ENCODE measurements around the gene PCF11.
"Not testable (repeated sequence)": the region's sequence is repeated elsewhere in the genome, so short reads cannot be mapped to it uniquely, and the experiment has no call there.

The PCF11 gene

DNA sequence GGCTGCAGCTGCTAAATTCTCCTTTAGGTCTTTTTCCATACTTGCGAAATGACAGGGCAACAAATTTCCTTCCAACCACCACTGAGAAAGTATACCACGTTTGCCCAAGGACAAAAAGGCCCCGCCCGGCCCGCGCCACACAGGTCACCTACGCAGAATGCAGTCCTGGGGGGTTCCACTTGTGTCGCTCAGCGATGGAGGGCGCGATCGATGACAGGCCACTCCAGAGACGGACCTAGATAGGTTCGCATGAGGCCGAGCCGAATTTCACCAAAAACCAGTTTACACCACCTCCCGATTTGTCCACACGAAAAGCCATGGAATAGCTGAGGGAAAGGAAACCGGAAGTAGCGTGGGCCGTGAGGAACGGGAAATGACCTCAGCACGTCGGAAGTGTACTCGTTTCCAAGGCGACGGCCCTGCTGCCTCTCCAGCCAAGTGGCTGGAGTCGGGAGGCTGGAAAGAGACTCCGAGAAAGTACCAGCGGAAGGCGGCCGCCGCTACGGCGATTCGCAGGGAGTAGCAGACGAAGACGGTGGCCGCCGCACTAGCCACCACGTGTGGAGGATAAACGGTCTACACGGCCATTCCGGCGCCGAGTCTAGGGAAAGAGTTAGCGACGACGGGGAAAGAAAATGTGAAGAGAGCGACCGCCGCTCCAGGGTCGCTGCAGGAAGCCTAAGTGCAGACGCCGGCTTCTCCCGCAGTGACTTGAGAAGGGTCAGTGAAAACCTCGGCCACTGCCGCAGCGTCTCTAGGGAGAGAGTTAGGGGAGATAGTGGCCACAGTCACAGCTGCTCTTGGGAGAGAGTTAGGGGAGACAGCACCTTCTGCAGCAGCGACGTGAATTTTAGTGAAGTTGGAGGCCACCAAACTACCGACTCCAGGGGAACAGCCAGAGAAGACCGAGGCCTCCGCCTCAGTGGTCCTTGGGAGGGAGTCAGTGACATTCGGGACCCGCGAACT lies 36.7 kb downstream of the PCF11 start, which contains the start of gene ANKRD42:
TSS of gene ANKRD42 (plus strand) at position 398 of the 966 bp plus-strand sequence. CDS start 959 bp downstream, outside the sequence.
- DNase-seq (ENCODE audit: low spot score), result peak; percentile 96

DNA sequence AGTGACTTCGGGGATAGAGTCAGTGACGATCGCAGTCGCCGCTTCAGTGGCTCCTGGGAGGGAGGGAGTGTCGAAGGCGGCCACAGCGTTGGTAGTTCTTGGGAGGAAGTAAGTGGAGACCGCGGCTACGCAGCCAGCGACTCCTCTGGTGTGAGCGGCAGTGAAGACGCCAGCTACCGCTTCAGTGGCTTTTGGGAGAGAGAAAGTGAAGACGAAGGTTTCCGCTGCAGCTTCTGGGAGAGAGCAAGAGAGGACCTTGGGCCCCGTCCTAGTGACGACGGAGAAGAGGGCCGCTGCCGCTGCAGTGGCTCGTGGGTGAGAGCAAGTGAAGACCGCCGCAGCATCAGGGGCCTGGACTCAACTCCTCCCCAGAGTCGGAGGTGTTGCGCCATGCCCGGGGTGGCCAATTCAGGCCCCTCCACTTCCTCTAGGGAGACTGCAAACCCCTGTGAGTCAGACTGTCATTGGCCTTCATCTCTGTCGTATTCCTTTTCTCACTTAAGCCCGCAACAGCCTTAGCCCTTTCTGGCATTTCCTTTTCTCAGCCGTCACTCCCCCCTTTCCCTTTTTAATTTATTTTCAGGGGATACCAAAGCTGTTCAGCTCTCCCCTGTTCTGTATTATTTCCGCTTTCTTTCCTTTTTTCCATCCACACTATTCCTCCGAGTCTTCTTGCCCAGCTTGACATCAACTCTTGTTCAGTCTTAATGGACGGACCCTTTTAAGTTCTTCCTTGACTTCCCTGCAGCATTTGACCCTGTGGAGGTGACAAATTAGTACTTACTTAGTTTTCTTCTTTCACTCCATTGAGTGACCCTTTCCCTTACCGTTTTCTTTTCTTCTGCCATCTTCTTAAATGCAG lies 37.6 kb downstream of the PCF11 start:
- peak; percentile 44 for DNase-seq (ENCODE audit: low spot score)

DNA sequence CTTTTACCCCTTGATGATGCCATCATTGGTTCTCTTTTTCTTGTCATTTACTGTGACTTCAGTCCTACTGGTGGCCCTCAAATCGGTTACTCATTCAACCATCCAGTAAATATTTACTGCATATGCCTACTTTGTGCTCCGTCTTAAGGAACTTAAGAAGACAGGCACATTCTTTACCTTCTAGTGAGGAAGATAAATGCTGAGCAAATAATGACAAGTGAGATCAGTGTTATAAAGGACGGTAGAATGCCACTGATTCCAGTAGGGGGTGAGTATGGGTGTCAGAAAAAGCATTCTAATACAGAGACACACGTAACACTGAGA lies 38.2 kb downstream of the PCF11 start:
- no peak for DNase-seq (ENCODE audit: low spot score)

DNA sequence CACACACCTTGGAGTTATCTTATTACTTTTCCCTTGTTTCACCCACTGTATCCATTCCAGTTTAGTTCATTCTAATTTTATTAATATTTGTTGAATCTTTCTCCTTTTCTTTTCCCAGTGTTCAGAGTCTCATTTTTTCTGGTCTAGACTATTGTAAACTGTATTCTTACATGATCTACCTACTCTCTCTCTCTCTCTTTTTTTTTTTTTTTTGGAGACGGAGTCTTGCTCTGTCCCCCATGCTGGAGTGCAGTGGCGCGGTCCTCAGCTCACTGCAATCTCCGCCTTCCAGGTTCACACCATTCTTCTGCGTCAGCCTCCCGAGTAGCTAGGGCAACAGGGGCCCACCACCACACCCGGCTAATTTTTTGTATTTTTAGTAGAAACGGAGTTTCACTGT lies 38.7 kb downstream of the PCF11 start:
- DNase-seq (ENCODE audit: low spot score), result no peak

DNA sequence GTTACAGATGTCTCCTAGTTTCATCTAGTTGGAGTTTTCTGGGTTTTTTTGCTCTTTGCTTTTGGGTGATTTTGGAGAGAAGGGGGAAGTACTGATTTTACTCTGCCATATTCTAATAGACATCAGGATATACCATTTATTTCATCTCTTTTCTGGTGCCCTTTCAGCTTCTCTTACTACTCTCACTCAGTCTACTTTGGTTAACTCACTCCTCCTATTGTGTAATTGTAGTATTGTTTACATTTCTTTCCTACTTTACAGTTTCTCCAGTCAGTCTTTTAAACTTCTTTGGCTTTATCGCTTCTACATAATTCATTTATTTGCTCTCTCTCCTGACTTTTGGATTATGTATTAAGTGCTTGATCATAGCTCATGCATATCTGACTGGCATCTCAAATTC lies 43.1 kb downstream of the PCF11 start:
- DNase-seq (ENCODE audit: low spot score), result no peak

DNA sequence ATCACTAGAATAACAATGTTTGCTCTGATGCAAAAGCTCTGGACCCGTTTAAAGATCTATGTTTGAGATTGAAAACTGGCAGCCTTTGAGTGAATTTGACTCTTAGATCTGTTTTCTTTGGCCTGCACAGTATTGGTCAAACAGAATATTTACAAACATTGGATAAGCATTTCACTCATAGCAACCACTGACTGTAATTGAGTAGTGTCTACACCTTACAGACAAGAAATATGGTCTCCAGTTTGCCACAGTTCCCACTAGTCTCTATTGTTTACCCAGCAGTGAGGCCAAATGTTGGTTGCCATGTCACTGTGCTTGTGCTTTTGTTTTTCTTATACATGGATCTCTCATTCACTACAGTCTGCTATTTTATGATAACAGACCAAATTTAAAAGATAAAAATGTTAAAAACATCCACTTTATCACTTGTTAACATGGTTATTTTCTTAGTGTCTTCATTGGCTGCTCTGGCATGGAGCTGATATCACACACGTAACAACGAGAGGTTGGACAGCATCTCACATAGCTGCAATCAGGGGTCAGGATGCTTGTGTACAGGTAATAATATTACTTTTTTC lies 48.8 kb downstream of the PCF11 start:
- DNase-seq (ENCODE audit: low spot score), result no peak

DNA sequence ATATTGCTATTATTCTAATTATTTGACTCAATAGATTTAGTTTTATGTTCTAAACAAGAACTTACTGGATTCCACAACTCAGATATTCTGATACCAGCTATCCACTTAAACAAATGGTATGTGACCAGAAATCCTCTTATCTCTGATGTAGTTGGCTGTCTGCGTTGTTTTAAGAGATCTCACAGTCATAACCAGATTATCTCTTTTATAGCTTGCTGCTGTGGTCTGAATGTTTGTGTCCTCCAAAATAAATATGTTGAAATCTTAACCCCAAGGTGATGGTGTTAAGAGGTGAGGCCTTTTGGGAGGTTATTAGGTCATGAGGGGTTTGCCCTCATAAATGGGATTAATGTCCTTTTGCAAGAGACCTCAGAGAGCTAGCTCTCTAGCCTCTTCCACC lies 49.3 kb downstream of the PCF11 start:
- DNase-seq (ENCODE audit: low spot score), result no peak

DNA sequence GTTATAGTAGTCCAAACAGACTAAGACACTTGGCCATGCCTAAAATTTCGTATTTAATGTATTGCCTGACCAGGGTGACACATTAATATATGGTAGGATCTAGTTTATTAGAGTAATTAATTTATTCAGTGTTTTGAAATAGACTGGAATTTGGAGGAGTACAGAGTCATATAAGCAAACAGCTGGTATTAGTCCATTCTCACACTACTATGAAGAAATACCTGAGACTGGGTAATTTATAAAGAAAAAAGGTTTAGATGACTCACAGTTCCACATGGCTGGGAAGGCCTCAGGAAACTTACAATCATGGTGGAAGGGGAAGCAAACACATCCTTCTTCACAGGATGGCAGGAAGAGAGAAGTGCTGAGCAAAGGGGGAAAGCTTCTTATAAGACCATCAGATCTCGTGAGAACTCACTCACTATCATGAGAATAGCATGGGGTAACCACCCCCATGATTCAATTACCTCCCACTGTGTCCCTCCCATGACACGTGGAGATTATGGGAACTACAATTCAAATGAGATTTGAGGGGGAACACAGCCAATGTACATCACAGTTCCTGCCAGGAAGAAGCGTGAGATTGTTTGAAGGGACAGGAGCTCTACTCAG lies 49.9 kb downstream of the PCF11 start:
- DNase-seq (ENCODE audit: low spot score), result not testable (repeated sequence)

DNA sequence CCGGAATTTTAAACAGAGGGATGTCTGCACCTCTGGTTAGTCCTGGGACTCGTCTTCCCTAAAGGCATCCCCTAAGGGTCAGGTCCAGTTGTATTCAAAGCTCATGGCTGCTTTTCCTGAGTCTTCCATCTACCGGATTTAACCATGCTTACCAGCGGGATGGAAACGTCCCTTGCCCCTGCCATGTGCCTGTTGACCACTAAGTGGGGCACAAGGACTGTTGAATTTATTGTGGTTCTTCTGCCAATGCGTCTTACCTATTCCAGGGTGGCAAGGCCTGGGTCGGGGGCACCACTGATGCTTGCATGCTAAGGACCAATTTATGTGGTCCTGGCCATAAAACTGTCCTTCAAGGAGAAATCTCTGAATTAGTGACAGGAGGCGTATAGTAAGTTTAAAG lies 62.2 kb downstream of the PCF11 start:
- DNase-seq (ENCODE audit: low spot score), result peak; percentile 30

DNA sequence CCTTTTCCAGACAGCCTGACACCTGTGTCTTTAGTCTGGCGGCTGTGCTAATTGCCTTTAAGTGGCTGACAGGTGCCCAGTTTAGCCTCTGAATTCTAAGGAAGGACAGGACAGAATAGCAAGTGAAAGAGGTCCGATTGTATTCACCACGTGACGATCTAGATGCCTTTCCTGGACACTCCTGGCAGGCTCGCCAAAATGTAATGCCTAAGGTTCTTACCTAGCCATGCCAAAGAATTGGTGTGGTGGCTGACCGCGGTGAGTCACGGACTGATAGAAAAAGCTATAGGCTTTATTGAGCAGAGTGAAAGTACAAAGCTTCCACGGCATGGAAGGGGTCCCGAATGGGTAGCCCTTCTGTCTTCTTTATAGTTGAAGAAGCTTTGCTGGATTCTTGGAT lies 63.3 kb downstream of the PCF11 start:
- DNase-seq (ENCODE audit: low spot score), result no peak

DNA sequence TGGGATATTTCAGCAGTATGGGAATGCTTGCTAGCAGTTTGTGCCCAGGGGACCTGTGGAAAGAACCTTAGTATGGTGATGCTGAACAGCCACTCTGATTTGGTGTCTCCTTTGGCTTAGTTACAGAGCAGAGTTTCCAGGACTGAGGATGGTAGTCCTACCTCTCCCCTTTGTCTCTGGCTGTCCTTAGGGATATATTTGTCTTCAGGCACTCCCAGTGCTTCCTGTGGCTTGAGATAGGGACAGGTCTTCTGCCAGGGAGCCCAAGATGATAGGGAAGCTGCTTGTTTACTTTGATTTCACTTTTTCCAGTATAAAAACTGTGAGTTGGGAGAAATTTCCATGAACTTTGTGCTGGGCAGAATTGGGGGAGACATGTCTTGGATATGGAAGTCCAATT lies 64.8 kb downstream of the PCF11 start:
- no peak for DNase-seq (ENCODE audit: low spot score)

DNA sequence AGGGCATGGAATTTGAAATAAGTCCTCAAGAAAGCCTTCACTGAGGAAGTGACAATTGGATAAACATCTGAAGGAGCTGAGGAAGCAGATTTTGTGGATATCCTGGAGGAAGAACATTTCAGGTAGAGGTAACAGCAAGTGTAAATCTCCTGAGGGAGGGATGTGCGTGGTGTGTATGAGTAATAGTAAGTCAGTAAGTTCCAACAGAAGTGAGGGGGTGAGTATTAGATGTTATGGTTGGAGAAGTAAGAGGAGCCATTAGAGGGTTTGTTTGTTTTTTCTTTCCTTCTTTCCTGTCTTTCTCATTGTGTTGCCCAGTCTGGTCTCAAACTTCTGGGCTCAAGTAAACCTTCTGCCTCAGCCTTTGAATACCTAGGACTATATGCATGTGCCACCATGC lies 65.6 kb downstream of the PCF11 start:
- DNase-seq (ENCODE audit: low spot score), result no peak

DNA sequence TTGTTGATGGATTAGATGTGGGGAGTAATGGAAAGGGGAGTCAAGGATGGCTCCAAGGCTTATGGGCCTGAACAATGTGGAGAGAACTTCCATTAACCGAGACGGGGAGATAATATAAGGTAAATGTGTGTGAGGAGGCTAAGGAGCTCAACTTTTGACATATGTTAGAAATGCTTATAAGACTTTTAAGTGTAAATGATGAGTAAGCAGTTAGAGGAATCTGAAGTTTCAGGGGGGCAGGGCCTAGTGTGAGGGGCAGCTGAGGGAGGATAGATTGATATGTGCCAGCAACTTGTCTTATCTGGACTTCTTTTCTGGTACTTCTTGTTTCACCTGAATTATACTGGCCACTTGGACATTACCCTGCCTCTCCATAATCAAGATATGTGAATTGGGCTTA lies 66.5 kb downstream of the PCF11 start:
- DNase-seq (ENCODE audit: low spot score), result no peak

DNA sequence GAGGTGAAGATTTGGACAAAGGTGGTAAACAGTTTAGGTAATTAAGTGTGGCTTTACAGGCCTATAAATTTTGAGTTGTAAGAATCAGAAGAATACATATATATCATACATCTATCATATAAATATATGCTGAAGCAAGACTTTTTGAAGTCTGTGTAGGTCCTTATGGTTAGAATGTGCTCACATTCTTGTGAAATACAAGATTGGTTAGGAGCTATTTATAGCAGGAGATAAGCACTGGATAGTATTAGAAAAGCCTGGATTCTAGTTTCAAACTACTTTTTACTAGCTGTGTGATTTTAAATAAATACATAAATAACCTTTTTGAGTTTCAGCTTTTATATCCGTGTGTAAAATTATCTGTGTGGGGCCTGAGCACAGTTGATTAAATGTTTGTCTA lies 78.9 kb downstream of the PCF11 start:
- DNase-seq (ENCODE audit: low spot score), result no peak
